Thyroid gland (tissue), 4 donors: ENCODE results near the gene AGTRAP.

Experiments
- POLR2A ChIP-seq, 2 donors: fragments of 450-650 bp; IDR thresholded peaks; one replicate each; pipeline ENCODE4 v1.6.1; 2017; ENCODE audit warnings: antibody characterized with exemption in 2 of 2, mild to moderate bottlenecking in 2 of 2, moderate library complexity in 1 of 2
- TF ChIP-seq, protein P1 (sequence below), 6 experiments: fragments of 200-600 bp in 3 of 6; fragments of 450-650 bp in 3 of 6; sonication (generic) in 3 of 6; IDR thresholded peaks; one replicate each; pipeline ENCODE4 v1.5.1; 2016 to 2019; ENCODE audit warnings: antibody characterized with exemption in 6 of 6, mild to moderate bottlenecking in 2 of 6, inconsistent platforms in 1 of 6, moderate library complexity in 1 of 6

- no peak for TF ChIP-seq POLR2A (IDR thresholded peaks at IDR 0.05)
- TF ChIP-seq, protein P1, sequence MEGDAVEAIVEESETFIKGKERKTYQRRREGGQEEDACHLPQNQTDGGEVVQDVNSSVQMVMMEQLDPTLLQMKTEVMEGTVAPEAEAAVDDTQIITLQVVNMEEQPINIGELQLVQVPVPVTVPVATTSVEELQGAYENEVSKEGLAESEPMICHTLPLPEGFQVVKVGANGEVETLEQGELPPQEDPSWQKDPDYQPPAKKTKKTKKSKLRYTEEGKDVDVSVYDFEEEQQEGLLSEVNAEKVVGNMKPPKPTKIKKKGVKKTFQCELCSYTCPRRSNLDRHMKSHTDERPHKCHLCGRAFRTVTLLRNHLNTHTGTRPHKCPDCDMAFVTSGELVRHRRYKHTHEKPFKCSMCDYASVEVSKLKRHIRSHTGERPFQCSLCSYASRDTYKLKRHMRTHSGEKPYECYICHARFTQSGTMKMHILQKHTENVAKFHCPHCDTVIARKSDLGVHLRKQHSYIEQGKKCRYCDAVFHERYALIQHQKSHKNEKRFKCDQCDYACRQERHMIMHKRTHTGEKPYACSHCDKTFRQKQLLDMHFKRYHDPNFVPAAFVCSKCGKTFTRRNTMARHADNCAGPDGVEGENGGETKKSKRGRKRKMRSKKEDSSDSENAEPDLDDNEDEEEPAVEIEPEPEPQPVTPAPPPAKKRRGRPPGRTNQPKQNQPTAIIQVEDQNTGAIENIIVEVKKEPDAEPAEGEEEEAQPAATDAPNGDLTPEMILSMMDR (IDR thresholded peaks at IDR 0.05) = no peak
Measured at GRCh38 chr1:11700601-11701467, 35.1 kb upstream of the AGTRAP start.
